ENCODE measurements around the gene ERG28. TPM values are rescaled to one million over a fixed set of nuclear protein-coding genes. Genes with fewer than 3 reads are reported as not detected.

Gene ERG28, protein sequence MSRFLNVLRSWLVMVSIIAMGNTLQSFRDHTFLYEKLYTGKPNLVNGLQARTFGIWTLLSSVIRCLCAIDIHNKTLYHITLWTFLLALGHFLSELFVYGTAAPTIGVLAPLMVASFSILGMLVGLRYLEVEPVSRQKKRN
- 24.6 and 25.5 TPM in 2 replicates for total RNA-seq (ENCODE audit: low replicate concordance)
- long read RNA-seq, transcript ERG28-201 (5 exons, 2,633 nt) = major isoform, 94 of 103 reads
- long read RNA-seq, partial matches to known transcripts = 4 of 103 reads
- long read RNA-seq, other reads (novel, unspliced or antisense) = 5 of 103 reads

- no peaks in the 10 kb centered on the region for H3K27me3 Mint-ChIP-seq
- peaks cover 14% of the 10 kb centered on the region for H3K4me1 Mint-ChIP-seq (ENCODE audit: unreplicated experiment)
Measured at GRCh38 chr14:75660630-75661498, at the start of gene ERG28, which contains the start of gene TTLL5. TSS of gene ERG28 (minus strand) at chr14:75660876. CDS start at chr14:75657502, 3,374 bp downstream. TSS of gene TTLL5 (plus strand) at chr14:75661246. CDS start at chr14:75663150, 1,904 bp downstream.

GRCh38 chr14:75709207-75709812 is 48.6 kb upstream of the ERG28 start:
- peak; percentile 89 for TF ChIP-seq CTCF (conservative IDR thresholded peaks at IDR 0.05)
- no peak for DNase-seq (ENCODE audit: extremely low spot score, unreplicated experiment)
- H3K27ac Mint-ChIP-seq = no peak overlapping the region
- H3K36me3 Mint-ChIP-seq = peaks cover 5% of the 10 kb centered on the region
- H3K27me3 Mint-ChIP-seq = no peaks in the 10 kb centered on the region
- H3K4me3 Mint-ChIP-seq = no peak overlapping the region
- H3K4me1 Mint-ChIP-seq (ENCODE audit: unreplicated experiment) = peaks cover 4% of the 10 kb centered on the region
- H3K9me3 Mint-ChIP-seq = no peaks in the 10 kb centered on the region

More at GRCh38 chr14:75660630-75661498, at the start of gene ERG28, which contains the start of gene TTLL5:
- Mint-ChIP-seq H3K27ac (peak within 1 kb of the TSS; percentile 95), H3K4me3 (peak within 1 kb of the TSS; percentile 100), H3K36me3 (peaks cover 6% of the 10 kb centered on the region), H3K9me3 (no peaks in the 10 kb centered on the region)
- TF ChIP-seq CTCF (conservative IDR thresholded peaks at IDR 0.05) = no peak
- peak; percentile 97 for DNase-seq (ENCODE audit: extremely low spot score, unreplicated experiment)

- no peaks in the 10 kb centered on the region for H3K4me1 Mint-ChIP-seq (ENCODE audit: unreplicated experiment)
- TF ChIP-seq CTCF (conservative IDR thresholded peaks at IDR 0.05) = no peak
- peaks cover 17% of the 10 kb centered on the region for H3K36me3 Mint-ChIP-seq
- no peak overlapping the region for H3K27ac Mint-ChIP-seq
- H3K4me3 Mint-ChIP-seq = no peak overlapping the region
- H3K27me3 Mint-ChIP-seq = no peaks in the 10 kb centered on the region
- H3K9me3 Mint-ChIP-seq = no peaks in the 10 kb centered on the region
- DNase-seq (ENCODE audit: extremely low spot score, unreplicated experiment) = no peak
Measured at GRCh38 chr14:75705014-75705413, 44.3 kb upstream of the ERG28 start.

GRCh38 chr14:75703467-75703866 is 42.8 kb upstream of the ERG28 start:
- no peak overlapping the region for H3K27ac Mint-ChIP-seq
- no peaks in the 10 kb centered on the region for H3K9me3 Mint-ChIP-seq
- peaks cover 24% of the 10 kb centered on the region for H3K36me3 Mint-ChIP-seq
- H3K27me3 Mint-ChIP-seq = no peaks in the 10 kb centered on the region
- H3K4me1 Mint-ChIP-seq (ENCODE audit: unreplicated experiment) = no peaks in the 10 kb centered on the region
- no peak overlapping the region for H3K4me3 Mint-ChIP-seq
- no peak for DNase-seq (ENCODE audit: extremely low spot score, unreplicated experiment)
- no peak for TF ChIP-seq CTCF (conservative IDR thresholded peaks at IDR 0.05)

DNA sequence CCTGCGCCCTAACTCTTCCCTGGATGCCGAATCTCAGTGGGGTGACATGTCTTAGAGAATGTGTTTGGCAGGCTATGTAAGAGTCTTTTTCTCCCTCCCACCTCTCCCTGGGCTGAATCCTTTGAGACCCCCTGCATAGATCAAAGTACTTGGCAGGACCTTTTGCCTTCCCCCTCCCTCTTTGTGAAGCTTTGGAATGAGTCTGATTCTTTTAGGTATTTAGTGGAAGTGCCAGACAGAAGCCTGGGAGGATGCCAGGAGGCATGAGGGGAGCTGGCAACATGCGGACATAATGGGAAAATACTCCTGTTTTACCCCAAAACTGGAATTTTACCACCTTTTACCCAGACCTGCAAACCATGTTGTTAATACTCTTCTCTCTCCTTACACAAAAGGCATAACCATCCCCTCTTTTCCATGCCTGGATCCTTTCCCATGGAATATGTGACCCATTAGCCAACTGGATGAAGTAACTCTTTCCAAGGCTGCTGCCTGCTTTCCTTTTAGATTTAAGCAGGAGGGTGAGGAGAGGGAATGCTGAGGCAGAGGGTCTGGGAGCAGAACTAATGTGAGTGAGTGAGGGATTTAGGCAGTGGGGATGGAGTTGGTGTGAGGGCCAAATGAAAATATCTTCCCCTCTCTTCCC is 42.1 kb upstream of the ERG28 start:
- no peak for TF ChIP-seq CTCF (conservative IDR thresholded peaks at IDR 0.05)
- Mint-ChIP-seq H3K4me3 (no peak overlapping the region), H3K4me1 (ENCODE audit: unreplicated experiment) (no peaks in the 10 kb centered on the region), H3K27ac (no peak overlapping the region), H3K27me3 (no peaks in the 10 kb centered on the region), H3K9me3 (no peaks in the 10 kb centered on the region), H3K36me3 (peaks cover 27% of the 10 kb centered on the region)
- DNase-seq (ENCODE audit: extremely low spot score, unreplicated experiment) = no peak
